Ecto neural progenitor cell (in vitro differentiated cells): ENCODE results near the gene RBFOX1.

ENCODE experiments used
- DNase-seq: peaks from one replicate; pipeline ENCODE4 v3.0.0-alpha.2; 2018; ENCODE audit warnings: low spot score

The RBFOX1 gene

GRCh38 chr16:7373776-7374175, 41.1 kb downstream of the RBFOX1 start:
- DNase-seq = no peak

- no peak for DNase-seq
These were observed 42.0 kb downstream of the RBFOX1 start for GRCh38 chr16:7374614-7375174.

GRCh38 chr16:7376227-7376626, 43.6 kb downstream of the RBFOX1 start:
- no peak for DNase-seq

GRCh38 chr16:7377231-7377630, 44.6 kb downstream of the RBFOX1 start:
- no peak for DNase-seq

DNA sequence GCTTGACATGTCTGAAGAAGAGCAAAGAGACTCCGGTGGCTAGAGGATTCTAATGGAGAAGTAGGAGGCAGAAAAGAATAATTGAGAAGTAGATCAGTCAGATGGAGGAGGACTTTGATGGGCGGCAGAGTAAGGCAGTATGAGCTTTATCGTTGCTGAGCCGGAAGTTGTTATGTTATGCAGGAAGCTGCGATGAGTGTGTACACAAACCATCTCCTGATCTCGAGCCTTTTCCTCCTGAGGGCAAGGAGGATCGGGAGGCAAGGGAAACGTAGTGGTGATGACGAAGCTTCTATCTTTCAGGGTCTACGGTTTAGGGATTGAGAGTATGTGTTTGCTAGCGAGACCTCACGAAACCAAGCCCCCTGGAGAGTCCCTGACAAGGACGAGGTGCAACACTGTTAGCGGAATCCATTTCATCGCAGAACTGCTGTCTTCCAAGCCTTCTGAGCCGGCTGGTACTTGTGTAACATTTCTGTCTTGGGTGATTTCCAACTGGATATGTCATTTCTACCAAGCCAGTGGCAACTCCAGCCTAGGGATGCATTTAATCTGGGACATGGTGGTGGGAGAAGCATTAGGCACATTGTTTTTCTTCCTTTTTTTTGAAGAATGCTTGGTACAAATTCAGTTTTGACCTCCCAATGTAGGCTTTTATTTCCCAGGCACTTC, 45.5 kb downstream of the RBFOX1 start:
- no peak for DNase-seq

DNA sequence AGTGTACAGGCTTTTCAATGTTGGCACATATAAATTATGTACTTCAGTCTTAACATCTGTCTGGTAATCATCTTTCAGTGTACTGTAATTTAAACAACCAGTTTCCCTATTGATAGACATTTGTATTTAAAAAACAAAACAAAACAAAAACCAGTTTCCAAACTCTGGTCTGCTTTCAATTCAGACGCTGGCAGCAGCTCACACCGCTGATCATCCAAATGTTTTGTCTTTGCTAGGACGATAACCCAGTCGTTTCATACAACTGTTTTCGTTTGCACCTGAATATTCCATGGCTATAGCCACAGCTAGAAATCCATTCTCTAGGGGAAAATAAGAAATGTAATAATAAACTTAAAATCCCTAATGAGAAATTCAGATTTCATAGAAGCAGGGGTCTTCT, 47.8 kb downstream of the RBFOX1 start:
- DNase-seq = no peak

DNA sequence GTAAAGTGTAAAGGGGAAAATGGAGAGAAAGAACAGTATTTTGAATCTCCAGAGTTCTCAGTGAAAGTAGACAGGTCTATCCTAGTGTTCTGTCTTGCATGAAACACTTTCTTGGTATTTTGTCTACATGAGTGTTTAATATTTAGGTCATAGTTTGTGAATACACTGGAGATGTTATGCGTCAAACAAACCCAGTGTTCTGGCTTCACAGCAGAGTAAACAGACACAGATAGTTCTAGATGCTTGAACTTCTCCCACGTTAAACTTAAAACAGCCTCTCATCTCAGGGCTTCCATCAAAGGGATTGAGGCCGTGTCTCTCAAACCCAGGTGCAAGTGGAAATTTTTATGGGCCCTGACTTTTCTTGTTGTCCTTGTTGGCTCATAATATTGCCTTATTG, 48.3 kb downstream of the RBFOX1 start:
- DNase-seq = no peak

DNA sequence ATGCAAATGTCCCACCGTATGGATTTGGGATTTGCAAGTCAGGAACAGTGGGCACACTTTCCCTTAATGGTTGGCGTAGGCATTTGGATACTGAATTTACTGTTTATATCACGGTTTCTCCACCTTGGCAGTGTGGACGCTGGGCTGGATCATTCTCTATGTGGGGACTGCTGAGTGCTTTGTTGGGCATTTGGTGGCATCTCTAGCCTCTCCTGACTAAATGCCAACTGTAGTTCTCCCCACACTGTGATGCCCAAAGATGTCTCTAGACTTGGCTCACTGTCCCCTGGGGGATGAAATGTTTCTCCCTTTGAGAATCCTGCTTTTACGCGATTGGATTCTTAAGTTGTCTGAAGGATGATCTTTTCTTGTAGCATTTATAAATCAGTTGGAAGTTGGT, 49.0 kb downstream of the RBFOX1 start:
- DNase-seq = no peak

- DNase-seq = no peak
These were observed 49.9 kb downstream of the RBFOX1 start for GRCh38 chr16:7382521-7382920.

DNA sequence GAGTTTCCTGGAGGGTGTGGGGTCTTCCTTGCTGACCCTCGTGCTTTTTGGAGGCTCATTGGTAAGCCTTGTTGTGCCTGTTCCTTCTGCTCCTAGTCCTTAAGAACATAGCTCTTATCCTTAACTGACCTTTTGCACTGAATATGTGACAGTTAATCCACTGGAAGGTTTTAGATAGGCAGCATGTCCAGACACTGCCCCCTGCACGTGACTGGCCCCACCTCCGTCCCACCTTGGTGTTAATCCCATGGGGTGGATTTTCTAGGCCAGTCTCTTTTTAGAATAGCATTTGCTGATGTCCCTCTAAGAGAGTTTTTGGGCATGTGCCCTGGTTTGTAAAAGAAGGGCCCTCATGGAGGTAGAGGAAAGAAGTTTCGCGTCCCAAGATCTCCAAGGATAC, 58.3 kb downstream of the RBFOX1 start:
- DNase-seq = no peak

- DNase-seq = no peak
These were observed 59.0 kb downstream of the RBFOX1 start for GRCh38 chr16:7391694-7392093.

- no peak for DNase-seq
These were observed 59.6 kb downstream of the RBFOX1 start for GRCh38 chr16:7392206-7392605.

- DNase-seq = no peak
These were observed 61.0 kb downstream of the RBFOX1 start for GRCh38 chr16:7393680-7394079.

DNA sequence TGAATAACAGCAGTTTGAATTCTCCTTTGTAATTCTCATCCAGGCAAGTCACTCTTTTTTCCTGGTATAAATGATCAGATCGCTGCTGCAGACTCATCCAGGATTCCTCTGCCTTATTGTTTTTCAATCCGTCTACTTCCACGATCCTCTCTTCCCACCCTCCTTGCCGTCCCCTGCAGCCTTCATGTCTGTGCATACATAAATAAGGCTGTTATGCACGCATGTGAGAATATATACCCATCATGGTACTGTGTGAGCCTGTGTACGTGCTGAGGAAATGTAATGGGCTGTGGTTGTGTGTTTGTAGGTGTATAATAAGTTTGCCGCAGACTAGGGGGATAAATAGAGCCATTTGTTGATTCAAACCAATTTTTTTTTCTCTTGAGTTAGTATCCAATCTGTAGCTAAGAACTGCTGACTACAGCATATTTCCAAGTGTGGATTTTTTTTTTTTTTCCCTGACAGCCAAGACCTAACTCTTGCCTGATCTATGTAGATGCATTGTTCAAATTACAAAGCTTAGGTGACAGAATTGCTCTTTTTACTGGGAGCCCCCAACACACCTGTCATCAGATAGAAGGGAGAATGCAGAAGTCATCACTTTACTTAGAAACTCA, 62.2 kb downstream of the RBFOX1 start:
- no peak for DNase-seq

GRCh38 chr16:7397901-7398300, 65.3 kb downstream of the RBFOX1 start:
- no peak for DNase-seq

DNA sequence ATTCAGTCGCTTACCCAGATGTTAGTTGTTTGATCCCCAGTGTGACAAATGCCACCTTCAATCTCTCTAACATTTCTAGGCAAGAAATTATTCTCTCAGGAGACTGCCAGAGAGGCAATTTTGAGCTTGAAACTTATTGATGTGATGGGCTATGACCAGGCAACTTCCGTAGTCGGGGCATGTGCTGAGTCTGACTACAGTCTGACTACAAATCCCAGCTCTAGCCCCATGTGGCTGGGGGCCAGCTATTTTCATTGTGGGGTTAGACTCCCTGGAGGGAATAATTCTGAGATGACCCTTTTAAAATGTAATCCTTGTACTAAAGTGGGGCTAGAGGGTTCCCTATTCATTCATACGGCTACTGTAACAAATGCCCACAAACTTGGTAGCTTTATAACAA, 65.9 kb downstream of the RBFOX1 start:
- DNase-seq = no peak

- no peak for DNase-seq
These were observed 66.7 kb downstream of the RBFOX1 start for GRCh38 chr16:7399296-7399695.

- DNase-seq = no peak
These were observed 67.7 kb downstream of the RBFOX1 start for GRCh38 chr16:7400117-7400890.

DNA sequence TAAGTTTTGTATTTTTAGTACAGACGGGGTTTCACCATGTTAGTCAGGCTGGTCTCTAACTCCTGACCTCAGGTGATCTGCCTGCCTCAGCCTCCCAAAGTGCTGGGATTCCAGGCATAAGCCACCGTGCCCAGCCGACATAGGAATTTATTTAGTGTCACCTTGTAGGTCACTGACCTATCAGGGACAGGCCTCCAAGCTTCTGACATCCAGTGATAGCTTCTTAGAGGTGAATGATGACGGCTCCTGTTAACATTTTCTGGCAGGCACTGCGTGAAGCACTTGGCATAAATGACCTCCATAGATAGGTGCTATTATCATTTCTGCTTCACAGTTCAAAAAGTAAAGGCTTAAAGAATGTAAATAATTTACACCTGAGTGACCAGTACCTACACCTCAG, 71.6 kb downstream of the RBFOX1 start:
- no peak for DNase-seq

- peak; percentile 74 for DNase-seq
These were observed 72.5 kb downstream of the RBFOX1 start for GRCh38 chr16:7405166-7405565.

DNA sequence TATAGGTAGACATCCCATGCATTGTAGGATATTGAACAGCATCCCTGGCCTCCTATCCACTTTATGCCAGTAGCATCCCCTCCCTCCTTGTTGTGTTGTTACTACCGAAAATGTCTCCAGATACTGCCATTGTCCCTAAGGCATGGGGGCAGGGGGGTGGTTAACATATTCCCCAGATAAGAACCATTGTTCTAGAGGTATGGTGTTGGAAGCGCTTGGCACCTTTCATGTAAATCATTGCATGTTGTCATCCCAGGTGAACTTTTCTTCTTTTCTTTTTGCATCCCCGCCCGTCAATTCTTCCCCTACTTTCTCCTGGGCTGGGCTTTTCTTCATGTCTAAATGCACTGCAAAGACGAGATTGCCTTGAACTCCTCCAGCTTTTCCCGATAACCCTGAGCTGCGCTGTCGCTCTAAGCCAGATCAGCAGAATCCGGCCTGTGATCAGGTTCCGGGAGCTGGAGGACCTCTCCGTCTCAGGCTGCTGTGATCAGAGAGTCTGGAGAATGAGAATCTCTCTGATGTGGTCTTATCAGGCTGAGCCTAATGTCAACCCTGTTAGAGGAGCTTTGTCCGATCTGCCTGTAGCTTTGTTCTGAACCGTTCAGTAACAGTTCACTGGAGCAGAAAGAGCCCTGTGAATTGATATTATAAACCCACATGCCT, 76.2 kb downstream of the RBFOX1 start:
- no peak for DNase-seq

- no peak for DNase-seq
These were observed 86.8 kb downstream of the RBFOX1 start for GRCh38 chr16:7419441-7419840.

- no peak for DNase-seq
These were observed 87.4 kb downstream of the RBFOX1 start for GRCh38 chr16:7420079-7420478.
